ENCODE results near the gene TCOF1. TPM values are rescaled to one million over a fixed set of nuclear protein-coding genes. Genes with fewer than 3 reads are reported as not detected.

TCOF1 gene
- total RNA-seq, 1 donor from 2014 or later: 47.5 TPM

DNA sequence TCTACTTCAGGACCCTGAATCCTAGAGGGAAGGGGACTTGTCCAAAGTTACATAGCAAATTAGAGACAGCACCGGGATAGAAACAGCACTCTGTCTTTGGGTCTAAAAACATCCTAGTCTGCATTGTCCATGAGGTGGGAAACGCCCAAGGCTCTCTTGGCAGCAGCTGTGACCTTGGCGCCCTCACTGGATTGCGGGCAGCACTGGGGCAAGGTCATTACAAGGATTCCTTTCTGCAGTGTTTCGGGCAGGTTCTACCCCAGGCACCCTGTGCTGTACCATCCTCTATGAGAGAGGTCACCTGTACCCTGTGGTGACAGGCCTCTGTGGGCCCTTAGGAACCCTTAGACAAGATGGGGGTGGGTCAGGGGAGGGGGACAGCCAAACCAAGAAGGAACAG lies 46.6 kb downstream of the TCOF1 start:
- Histone ChIP-seq H3K27ac (ENCODE audit: low read depth, low read length) (no peak overlapping the region), H3K27me3 (ENCODE audit: insufficient read depth, low read length) (no peaks in the 10 kb centered on the region), H3K4me2 (ENCODE audit: low read length) (no peak overlapping the region), H3K9ac (ENCODE audit: low read length) (no peak overlapping the region), H3K4me1 (ENCODE audit: insufficient read depth, low read length) (no peaks in the 10 kb centered on the region), H3K9me3 (ENCODE audit: insufficient read depth, low read depth, low read length) (no peaks in the 10 kb centered on the region), H4K20me1 (ENCODE audit: insufficient read depth, low read length) (no peaks in the 10 kb centered on the region), H3K36me3 (ENCODE audit: insufficient read depth, low read length) (peaks cover 3% of the 10 kb centered on the region), H2AFZ (ENCODE audit: low read depth, low read length) (no peak overlapping the region), H3K4me3 (ENCODE audit: insufficient read depth, low read depth, low read length) (no peak overlapping the region), H3K79me2 (ENCODE audit: insufficient read depth, low read length) (no peaks in the 10 kb centered on the region)
- Mint-ChIP-seq H3K27me3 (ENCODE audit: low read depth, unreplicated experiment) (peaks cover 2% of the 10 kb centered on the region), H3K27ac (ENCODE audit: unreplicated experiment) (no peak overlapping the region), H3K4me1 (ENCODE audit: low read depth, unreplicated experiment) (peaks cover 7% of the 10 kb centered on the region), H3K9me3 (ENCODE audit: unreplicated experiment) (peaks cover 2% of the 10 kb centered on the region), H3K36me3 (ENCODE audit: low read depth, unreplicated experiment) (peaks cover 22% of the 10 kb centered on the region), H3K4me3 (ENCODE audit: unreplicated experiment) (no peak overlapping the region)
- DNase-seq (ENCODE audit: low read depth) (no peak), FAIRE-seq (no peak)
- TF ChIP-seq EZH2 (IDR thresholded peaks at IDR 0.05; ENCODE audit: insufficient read depth, low read length): no peak
- TF ChIP-seq, protein P1, sequence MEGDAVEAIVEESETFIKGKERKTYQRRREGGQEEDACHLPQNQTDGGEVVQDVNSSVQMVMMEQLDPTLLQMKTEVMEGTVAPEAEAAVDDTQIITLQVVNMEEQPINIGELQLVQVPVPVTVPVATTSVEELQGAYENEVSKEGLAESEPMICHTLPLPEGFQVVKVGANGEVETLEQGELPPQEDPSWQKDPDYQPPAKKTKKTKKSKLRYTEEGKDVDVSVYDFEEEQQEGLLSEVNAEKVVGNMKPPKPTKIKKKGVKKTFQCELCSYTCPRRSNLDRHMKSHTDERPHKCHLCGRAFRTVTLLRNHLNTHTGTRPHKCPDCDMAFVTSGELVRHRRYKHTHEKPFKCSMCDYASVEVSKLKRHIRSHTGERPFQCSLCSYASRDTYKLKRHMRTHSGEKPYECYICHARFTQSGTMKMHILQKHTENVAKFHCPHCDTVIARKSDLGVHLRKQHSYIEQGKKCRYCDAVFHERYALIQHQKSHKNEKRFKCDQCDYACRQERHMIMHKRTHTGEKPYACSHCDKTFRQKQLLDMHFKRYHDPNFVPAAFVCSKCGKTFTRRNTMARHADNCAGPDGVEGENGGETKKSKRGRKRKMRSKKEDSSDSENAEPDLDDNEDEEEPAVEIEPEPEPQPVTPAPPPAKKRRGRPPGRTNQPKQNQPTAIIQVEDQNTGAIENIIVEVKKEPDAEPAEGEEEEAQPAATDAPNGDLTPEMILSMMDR (IDR thresholded peaks at IDR 0.05; ENCODE audit: insufficient read depth, low read depth, low read length): no peak

DNA sequence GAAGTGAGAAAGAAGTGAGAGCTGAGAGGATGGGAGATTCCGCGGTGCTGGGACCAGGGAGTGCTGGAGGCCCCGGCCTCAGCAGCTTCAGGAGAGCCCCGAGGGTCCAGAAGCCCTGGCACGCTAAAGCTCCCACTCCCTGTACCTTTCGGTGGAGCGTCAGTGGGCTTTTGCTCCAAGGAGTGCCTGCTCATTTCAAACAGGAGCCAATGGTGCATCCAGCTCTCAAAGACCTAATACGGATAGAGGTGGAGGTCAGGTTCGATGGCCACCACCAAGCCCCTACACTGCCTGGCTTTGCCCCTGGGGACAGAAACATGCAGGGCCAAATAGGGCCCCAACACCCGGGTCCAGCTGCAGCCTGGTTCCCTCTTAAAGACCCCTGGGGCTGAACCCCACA lies 47.0 kb downstream of the TCOF1 start:
- no peaks in the 10 kb centered on the region for H3K9me3 ChIP-seq (ENCODE audit: insufficient read depth, low read depth, low read length)
- Mint-ChIP-seq H3K4me1 (ENCODE audit: low read depth, unreplicated experiment) (peaks cover 3% of the 10 kb centered on the region), H3K36me3 (ENCODE audit: low read depth, unreplicated experiment) (peaks cover 20% of the 10 kb centered on the region), H3K9me3 (ENCODE audit: unreplicated experiment) (peaks cover 2% of the 10 kb centered on the region), H3K4me3 (ENCODE audit: unreplicated experiment) (no peak overlapping the region), H3K27ac (ENCODE audit: unreplicated experiment) (no peak overlapping the region), H3K27me3 (ENCODE audit: low read depth, unreplicated experiment) (peaks cover 2% of the 10 kb centered on the region)
- H3K9ac ChIP-seq (ENCODE audit: low read length): no peak overlapping the region
- no peak for DNase-seq (ENCODE audit: low read depth)
- no peaks in the 10 kb centered on the region for H3K27me3 ChIP-seq (ENCODE audit: insufficient read depth, low read length)
- peaks cover 3% of the 10 kb centered on the region for H3K36me3 ChIP-seq (ENCODE audit: insufficient read depth, low read length)
- no peak overlapping the region for H3K4me2 ChIP-seq (ENCODE audit: low read length)
- H4K20me1 ChIP-seq (ENCODE audit: insufficient read depth, low read length): no peaks in the 10 kb centered on the region
- no peak for FAIRE-seq
- no peaks in the 10 kb centered on the region for H3K4me1 ChIP-seq (ENCODE audit: insufficient read depth, low read length)
- H2AFZ ChIP-seq (ENCODE audit: low read depth, low read length): no peak overlapping the region
- H3K4me3 ChIP-seq (ENCODE audit: insufficient read depth, low read depth, low read length): no peak overlapping the region
- TF ChIP-seq, protein P1 (IDR thresholded peaks at IDR 0.05; ENCODE audit: insufficient read depth, low read depth, low read length): no peak
- no peak for TF ChIP-seq EZH2 (IDR thresholded peaks at IDR 0.05; ENCODE audit: insufficient read depth, low read length)
- no peaks in the 10 kb centered on the region for H3K79me2 ChIP-seq (ENCODE audit: insufficient read depth, low read length)
- no peak overlapping the region for H3K27ac ChIP-seq (ENCODE audit: low read depth, low read length)

DNA sequence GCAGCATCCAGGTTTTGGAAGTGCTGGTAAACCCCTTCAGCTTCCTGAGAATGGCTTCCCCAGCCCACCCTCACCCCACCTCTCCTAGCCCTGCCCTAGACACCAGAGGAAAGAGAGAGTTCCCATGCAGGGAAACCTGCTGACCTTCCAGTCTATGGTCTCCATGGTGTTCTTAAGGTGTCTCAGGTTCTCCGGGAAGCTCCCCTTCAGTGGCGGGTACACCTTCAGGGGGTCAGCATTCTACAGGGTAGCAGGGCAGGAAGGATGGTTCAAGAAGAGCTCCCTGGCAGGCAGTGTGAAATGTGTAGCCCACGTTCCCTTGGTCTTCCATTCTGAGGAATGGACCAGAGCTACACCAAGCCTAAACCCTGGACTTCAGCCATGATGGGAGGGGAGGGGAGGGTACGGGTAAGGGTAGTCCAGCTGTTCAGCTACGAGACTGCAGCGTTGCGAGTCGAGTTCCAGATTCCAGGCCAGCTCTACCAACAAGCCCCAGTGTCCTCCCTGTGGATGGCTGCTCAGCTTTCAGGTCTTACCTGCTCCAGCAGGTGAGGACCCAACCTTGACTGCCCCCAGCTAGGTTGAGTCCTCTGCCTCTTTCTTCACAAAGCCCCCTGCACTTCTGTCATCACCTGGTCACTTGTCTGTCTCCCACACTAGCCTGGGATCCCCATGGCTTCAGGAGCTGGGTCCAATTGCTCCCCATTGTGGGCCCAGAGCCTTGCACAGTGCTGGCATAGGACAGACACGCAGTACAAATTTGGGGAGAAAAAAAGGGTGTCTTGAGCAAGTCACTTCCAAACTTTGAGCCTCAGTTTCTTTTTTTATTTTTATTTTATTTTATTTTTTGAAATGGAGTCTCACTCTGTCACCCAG lies 47.7 kb downstream of the TCOF1 start:
- FAIRE-seq (no peak), DNase-seq (ENCODE audit: low read depth) (no peak)
- Mint-ChIP-seq H3K36me3 (ENCODE audit: low read depth, unreplicated experiment) (peaks cover 16% of the 10 kb centered on the region), H3K9me3 (ENCODE audit: unreplicated experiment) (peaks cover 2% of the 10 kb centered on the region), H3K4me3 (ENCODE audit: unreplicated experiment) (no peak overlapping the region), H3K27me3 (ENCODE audit: low read depth, unreplicated experiment) (peaks cover 2% of the 10 kb centered on the region), H3K27ac (ENCODE audit: unreplicated experiment) (no peak overlapping the region), H3K4me1 (ENCODE audit: low read depth, unreplicated experiment) (peaks cover 2% of the 10 kb centered on the region)
- no peak overlapping the region for H3K9ac ChIP-seq (ENCODE audit: low read length)
- H3K9me3 ChIP-seq (ENCODE audit: insufficient read depth, low read depth, low read length): no peaks in the 10 kb centered on the region
- H4K20me1 ChIP-seq (ENCODE audit: insufficient read depth, low read length): no peaks in the 10 kb centered on the region
- H3K4me2 ChIP-seq (ENCODE audit: low read length): no peak overlapping the region
- peaks cover 2% of the 10 kb centered on the region for H3K36me3 ChIP-seq (ENCODE audit: insufficient read depth, low read length)
- H3K79me2 ChIP-seq (ENCODE audit: insufficient read depth, low read length): no peaks in the 10 kb centered on the region
- no peak overlapping the region for H2AFZ ChIP-seq (ENCODE audit: low read depth, low read length)
- no peaks in the 10 kb centered on the region for H3K4me1 ChIP-seq (ENCODE audit: insufficient read depth, low read length)
- no peak overlapping the region for H3K27ac ChIP-seq (ENCODE audit: low read depth, low read length)
- no peak for TF ChIP-seq EZH2 (IDR thresholded peaks at IDR 0.05; ENCODE audit: insufficient read depth, low read length)
- TF ChIP-seq, protein P1 (IDR thresholded peaks at IDR 0.05; ENCODE audit: insufficient read depth, low read depth, low read length): no peak
- H3K4me3 ChIP-seq (ENCODE audit: insufficient read depth, low read depth, low read length): no peak overlapping the region
- no peaks in the 10 kb centered on the region for H3K27me3 ChIP-seq (ENCODE audit: insufficient read depth, low read length)
